Neuronal stem cell (in vitro differentiated cells): ENCODE results near the gene CIC.
A peak's percentile ranks its signal among the peaks of the same experiment; 100 is the strongest.

ENCODE experiments used
- DNase-seq: peaks from one replicate; pipeline ENCODE4 v3.0.0-alpha.2; 2013; ENCODE audit warnings: low spot score
- H2AFZ ChIP-seq: one replicate; pipeline ENCODE4 v1.6.1; 2013; ENCODE audit warnings: mild to moderate bottlenecking, low read length, inconsistent platforms
- H2AK5ac ChIP-seq: 2 replicates; pipeline ENCODE4 v1.6.1; 2013; ENCODE audit warnings: low read depth, mild to moderate bottlenecking, inconsistent platforms, low read length, moderate library complexity, mixed read lengths
- H2BK120ac ChIP-seq: 2 replicates; pipeline ENCODE4 v1.6.1; 2013; ENCODE audit warnings: low read depth, mild to moderate bottlenecking, inconsistent platforms, low read length, moderate library complexity, mixed read lengths
- H2BK12ac ChIP-seq: one replicate; pipeline ENCODE4 v1.6.1; 2013; ENCODE audit warnings: low read length, inconsistent platforms
- H2BK15ac ChIP-seq: 2 replicates; pipeline ENCODE4 v1.6.1; 2013; ENCODE audit warnings: mild to moderate bottlenecking, low read length, inconsistent platforms, mixed read lengths
- H2BK5ac ChIP-seq: one replicate; pipeline ENCODE4 v1.6.1; 2013; ENCODE audit warnings: inconsistent platforms, mild to moderate bottlenecking, low read length, moderate library complexity
- H3K14ac ChIP-seq: one replicate; pipeline ENCODE4 v1.6.1; 2013; ENCODE audit warnings: low read length, inconsistent platforms
- H3K18ac ChIP-seq: 2 replicates; pipeline ENCODE4 v1.6.1; 2013; ENCODE audit warnings: low read length, inconsistent platforms
- H3K23ac ChIP-seq: 2 replicates; pipeline ENCODE4 v1.6.1; 2013; ENCODE audit warnings: low read depth, mild to moderate bottlenecking, mixed read lengths, low read length, inconsistent platforms; ENCODE audit not compliant: poor library complexity
- H3K27ac ChIP-seq: replicated peaks from 3 replicates; pipeline ENCODE4 v1.5.1; 2013; ENCODE audit warnings: low read length, inconsistent platforms
- H3K27me3 ChIP-seq, 3 experiments: 2 replicates each; pipeline ENCODE4 v1.6.1; 2013; ENCODE audit warnings: low read length in 3 of 3, mild to moderate bottlenecking in 2 of 3, inconsistent platforms in 1 of 3, low read depth in 1 of 3, mixed read lengths in 1 of 3, moderate library complexity in 1 of 3; ENCODE audit not compliant: control insufficient read depth in 3 of 3, insufficient read depth in 3 of 3
- H3K36me3 ChIP-seq, 2 donors: replicated peaks in 1 of 2; 2 replicates each; pipeline ENCODE4 v1.6.1; 2013; ENCODE audit warnings: low read length in 2 of 2; ENCODE audit not compliant: control insufficient read depth in 2 of 2, insufficient read depth in 2 of 2
- H3K4ac ChIP-seq: 2 replicates; pipeline ENCODE4 v1.6.1; 2013; ENCODE audit warnings: inconsistent platforms, mild to moderate bottlenecking, low read length, moderate library complexity
- H3K4me1 ChIP-seq, 2 donors: 1 replicate in 1 of 2; 2 replicates in 1 of 2; pipeline ENCODE4 v1.6.1; 2013; ENCODE audit warnings: low read length in 2 of 2, low read depth in 1 of 2; ENCODE audit not compliant: control insufficient read depth in 2 of 2, insufficient read depth in 1 of 2
- H3K4me2 ChIP-seq: one replicate; pipeline ENCODE4 v1.6.1; 2013; ENCODE audit warnings: mild to moderate bottlenecking, low read length, inconsistent platforms; ENCODE audit not compliant: insufficient read depth, poor library complexity, severe bottlenecking
- H3K4me3 ChIP-seq, 2 donors: 2 replicates each; pipeline ENCODE4 v1.5.1; 2013; ENCODE audit warnings: low read length in 2 of 2, mild to moderate bottlenecking in 2 of 2, inconsistent platforms in 1 of 2, moderate library complexity in 1 of 2
- H3K79me1 ChIP-seq: one replicate; pipeline ENCODE4 v1.6.1; 2013; ENCODE audit warnings: low read depth, mild to moderate bottlenecking, inconsistent platforms, low read length, moderate library complexity
- H3K9ac ChIP-seq: one replicate; pipeline ENCODE4 v1.6.1; 2013; ENCODE audit warnings: mild to moderate bottlenecking, low read depth, low read length, inconsistent platforms; ENCODE audit not compliant: poor library complexity
- H3K9me3 ChIP-seq, 2 donors: replicated peaks in 1 of 2; 2 replicates each; pipeline versions ENCODE3 to v1.6.1; 2013; ENCODE audit warnings: low read length in 2 of 2, mild to moderate bottlenecking in 2 of 2, inconsistent platforms in 1 of 2, low read depth in 1 of 2, mixed read lengths in 1 of 2, moderate library complexity in 1 of 2; ENCODE audit not compliant: control insufficient read depth in 2 of 2, insufficient read depth in 1 of 2
- H4K8ac ChIP-seq: one replicate; pipeline ENCODE4 v1.6.1; 2013; ENCODE audit warnings: low read depth, mild to moderate bottlenecking, inconsistent platforms, low read length, moderate library complexity
- H4K91ac ChIP-seq: one replicate; pipeline ENCODE4 v1.6.1; 2013; ENCODE audit warnings: low read length, low read depth, mild to moderate bottlenecking, inconsistent platforms; ENCODE audit not compliant: poor library complexity
- WGBS, 2 donors: extraction: QIAGEN DNeasy Blood & Tissue Kit; methylation state at CpG; one replicate each; pipeline ENCODE4 v1.1.7; 2013; ENCODE audit warnings: missing lambda C conversion rate in 2 of 2, mixed read lengths in 1 of 2; ENCODE audit not compliant: insufficient read length in 2 of 2, insufficient replicate concordance in 1 of 2; ENCODE audit errors: extremely low coverage in 2 of 2; 5-methylcytosine and 5-hydroxymethylcytosine counted together

Gene CIC

GRCh38 chr19:42284591-42285341, 15.7 kb downstream of the CIC start:
- no CpG with 5 or more reads among the region's 41 CpGs for WGBS, 2 donors
- Histone ChIP-seq H3K4me1 (peaks cover 35 to 38% of the 10 kb centered on the region in 2 donors), H3K27me3 (peaks cover 0 to 2% (median 0%) of the 10 kb centered on the region in 3 experiments), H3K4me2 (peak overlapping the region; percentile 97), H2BK12ac (no peak overlapping the region), H4K91ac (no peak overlapping the region), H3K4me3 (peak overlapping the region; percentile 87 to 96), H3K79me1 (peaks cover 28% of the 10 kb centered on the region), H3K4ac (peak overlapping the region; percentile 81), H3K14ac (peak overlapping the region; percentile 97), H2BK15ac (no peak overlapping the region), H2AK5ac (peak overlapping the region; percentile 82), H4K8ac (peak overlapping the region; percentile 58), H3K18ac (peak overlapping the region; percentile 92), H3K23ac (peak overlapping the region; percentile 44), H3K9me3 (peaks cover 0 to 2% of the 10 kb centered on the region in 2 donors), H3K36me3 (peaks cover 36 to 44% of the 10 kb centered on the region in 2 donors), H2BK5ac (peak overlapping the region; percentile 62), H2AFZ (peak overlapping the region; percentile 39), H3K9ac (peak overlapping the region; percentile 94), H3K27ac (peak overlapping the region; percentile 50), H2BK120ac (no peak overlapping the region)
- peak; percentile 29 for DNase-seq

DNA sequence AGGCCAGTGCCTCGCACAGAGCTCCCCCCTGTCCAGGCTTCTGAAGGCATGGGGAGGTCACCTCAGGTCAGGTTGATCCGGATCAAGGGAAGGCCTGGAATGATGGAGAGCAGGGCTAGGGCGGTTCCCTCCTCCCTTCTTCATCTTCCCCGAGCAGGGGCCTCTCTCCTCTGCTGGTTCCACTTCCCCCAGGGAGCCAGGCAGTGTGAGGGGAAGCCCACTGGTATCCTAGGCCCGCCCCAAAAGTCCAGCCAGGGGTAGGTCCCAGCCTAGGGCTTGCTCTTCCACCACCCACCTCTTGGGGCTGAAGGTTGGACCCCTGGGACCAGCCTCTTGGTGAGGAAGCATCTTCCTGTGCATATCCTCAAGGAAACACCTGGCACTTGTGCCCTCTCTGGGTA, 16.5 kb downstream of the CIC start:
- H3K9me3 ChIP-seq = peaks cover 0 to 2% of the 10 kb centered on the region in 2 donors
- H3K27me3 ChIP-seq = peaks cover 0 to 2% (median 0%) of the 10 kb centered on the region in 3 experiments
- peak overlapping the region; percentile 42 for H3K18ac ChIP-seq
- peaks cover 44 to 51% of the 10 kb centered on the region in 2 donors for H3K36me3 ChIP-seq
- no peak overlapping the region for H2BK12ac ChIP-seq
- H2BK15ac ChIP-seq = no peak overlapping the region
- H2BK120ac ChIP-seq = no peak overlapping the region
- no peak for DNase-seq
- H2AFZ ChIP-seq = no peak overlapping the region
- H3K4me2 ChIP-seq = peak overlapping the region; percentile 97
- H3K27ac ChIP-seq = peak overlapping the region; percentile 50
- H3K23ac ChIP-seq = no peak overlapping the region
- no peak overlapping the region for H4K8ac ChIP-seq
- H2BK5ac ChIP-seq = peak overlapping the region; percentile 62
- no peak overlapping the region for H4K91ac ChIP-seq
- H3K4ac ChIP-seq = no peak overlapping the region
- peaks cover 29% of the 10 kb centered on the region for H3K79me1 ChIP-seq
- peak overlapping the region; percentile 91 for H2AK5ac ChIP-seq
- no CpG with 5 or more reads among the region's 5 CpGs for WGBS, 2 donors
- H3K9ac ChIP-seq = no peak overlapping the region
- peak overlapping the region; percentile 87 to 96 for H3K4me3 ChIP-seq
- no peak overlapping the region for H3K14ac ChIP-seq
- peaks cover 35 to 38% of the 10 kb centered on the region in 2 donors for H3K4me1 ChIP-seq

DNA sequence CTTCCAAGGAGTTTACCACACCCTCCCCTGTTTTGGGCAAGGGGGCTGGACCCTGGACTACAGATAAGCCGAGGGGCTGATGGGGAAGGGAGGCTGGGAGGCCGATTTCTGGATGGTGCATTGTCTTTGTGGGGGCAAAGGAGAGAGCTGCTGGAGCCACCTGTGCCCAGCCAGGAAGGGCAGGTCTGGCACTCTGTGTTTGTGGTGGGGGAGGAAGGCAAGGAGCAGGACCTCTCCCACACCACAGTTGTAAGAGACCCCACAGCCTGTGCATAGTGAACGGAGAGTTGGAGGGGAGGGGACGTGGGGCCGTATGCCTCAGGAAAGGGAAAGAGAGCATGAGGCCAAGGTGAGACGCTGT, 16.9 kb downstream of the CIC start:
- Histone ChIP-seq H2BK15ac (peak overlapping the region; percentile 39), H3K4ac (no peak overlapping the region), H2AFZ (no peak overlapping the region), H2BK120ac (no peak overlapping the region), H3K27ac (no peak overlapping the region), H4K91ac (no peak overlapping the region), H2AK5ac (peak overlapping the region; percentile 91), H3K4me3 (peak overlapping the region; percentile 11 to 96), H3K9me3 (peaks cover 0 to 2% of the 10 kb centered on the region in 2 donors), H3K18ac (peak overlapping the region; percentile 59), H3K36me3 (peaks cover 48 to 56% of the 10 kb centered on the region in 2 donors), H3K14ac (no peak overlapping the region), H2BK5ac (peak overlapping the region; percentile 55), H4K8ac (no peak overlapping the region), H3K23ac (peak overlapping the region; percentile 60), H3K79me1 (peaks cover 31% of the 10 kb centered on the region), H3K4me1 (peaks cover 35 to 38% of the 10 kb centered on the region in 2 donors), H3K27me3 (peaks cover 0 to 2% (median 0%) of the 10 kb centered on the region in 3 experiments), H3K4me2 (peak overlapping the region; percentile 97), H3K9ac (peak overlapping the region; percentile 83), H2BK12ac (peak overlapping the region; percentile 88)
- DNase-seq = no peak
- no CpG with 5 or more reads among the region's 6 CpGs for WGBS, 2 donors

DNA sequence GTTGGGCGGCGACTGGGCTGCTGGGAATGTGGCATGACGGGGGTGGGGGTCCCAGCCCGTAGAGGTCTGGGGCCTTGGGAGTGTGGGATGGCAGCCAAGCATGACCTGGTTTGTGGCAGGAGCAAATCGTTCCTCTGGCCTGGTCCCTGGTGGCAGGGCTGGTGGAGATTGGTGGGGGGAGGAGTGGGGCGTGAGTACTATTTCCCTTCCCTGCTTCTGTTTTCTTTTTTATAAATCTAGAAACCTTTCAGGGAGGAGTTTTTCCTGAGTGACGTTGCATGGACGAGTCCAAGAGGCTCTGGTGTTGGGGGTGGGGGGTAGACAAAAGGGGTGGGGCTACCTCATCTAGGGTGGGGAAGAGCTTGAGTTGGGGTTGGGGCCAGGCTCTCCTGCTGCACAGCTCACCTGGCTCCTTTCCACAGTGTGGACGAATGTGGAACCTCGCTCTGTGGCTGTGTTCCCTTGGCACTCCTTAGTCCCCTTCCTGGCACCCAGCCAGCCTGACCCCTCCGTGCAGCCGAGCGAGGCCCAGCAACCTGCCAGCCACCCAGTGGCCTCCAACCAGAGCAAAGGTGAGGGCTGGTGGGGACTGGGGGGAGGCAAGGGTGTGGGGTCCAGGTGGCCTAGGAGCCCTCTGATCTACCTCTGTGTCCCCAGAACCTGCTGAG, 17.4 kb downstream of the CIC start:
- no peak overlapping the region for H3K27ac ChIP-seq
- peak overlapping the region; percentile 59 for H3K18ac ChIP-seq
- H3K4me3 ChIP-seq = peak overlapping the region; percentile 11 to 96
- peak overlapping the region; percentile 39 for H2BK15ac ChIP-seq
- H3K79me1 ChIP-seq = peaks cover 30% of the 10 kb centered on the region
- H3K4ac ChIP-seq = no peak overlapping the region
- no peak overlapping the region for H3K4me2 ChIP-seq
- peak overlapping the region; percentile 55 for H2BK5ac ChIP-seq
- peaks cover 0 to 2% of the 10 kb centered on the region in 2 donors for H3K9me3 ChIP-seq
- H2AK5ac ChIP-seq = peak overlapping the region; percentile 91
- H3K4me1 ChIP-seq = peaks cover 31 to 34% of the 10 kb centered on the region in 2 donors
- peaks cover 52 to 61% of the 10 kb centered on the region in 2 donors for H3K36me3 ChIP-seq
- H2BK120ac ChIP-seq = no peak overlapping the region
- H2AFZ ChIP-seq = no peak overlapping the region
- H2BK12ac ChIP-seq = peak overlapping the region; percentile 88
- peaks cover 0 to 2% (median 0%) of the 10 kb centered on the region in 3 experiments for H3K27me3 ChIP-seq
- H3K9ac ChIP-seq = peak overlapping the region; percentile 83
- no CpG with 5 or more reads among the region's 13 CpGs for WGBS, 2 donors
- no peak for DNase-seq
- no peak overlapping the region for H3K14ac ChIP-seq
- H4K91ac ChIP-seq = no peak overlapping the region
- peak overlapping the region; percentile 10 for H4K8ac ChIP-seq
- H3K23ac ChIP-seq = peak overlapping the region; percentile 60
